Keratinocyte (primary cell): ENCODE measurements around the gene SUSD4. TPM values are rescaled to one million over a fixed set of nuclear protein-coding genes. Genes with fewer than 3 reads are reported as not detected.

ENCODE experiments used
- DNase-seq: peaks from one replicate; pipeline ENCODE4 v3.0.0-alpha.2; 2011; ENCODE audit warnings: low read depth, missing footprints, low spot score
- FAIRE-seq: peaks from 2 replicates; lab custom pipeline; 2011; peaks lifted over from hg19 to GRCh38; lab: Jason Lieb, UNC
- H2AFZ ChIP-seq: 2 replicates; pipeline ENCODE4 v1.6.0; 2012; ENCODE audit warnings: low read length, control low read depth, inconsistent platforms; ENCODE audit not compliant: control insufficient read depth
- H3K27ac ChIP-seq: 2 replicates; pipeline ENCODE4 v1.5.1; 2011; ENCODE audit warnings: low read length; ENCODE audit not compliant: control insufficient read depth, insufficient read depth
- H3K27me3 ChIP-seq: 3 replicates; pipeline ENCODE4 v1.6.0; 2011; ENCODE audit warnings: low read length; ENCODE audit not compliant: control insufficient read depth, insufficient read depth; ENCODE audit errors: extremely low read depth
- H3K36me3 ChIP-seq, 2 experiments: 2 replicates in 1 of 2; 3 replicates in 1 of 2; pipeline ENCODE4 v1.5.1; 2011; ENCODE audit warnings: low read length in 2 of 2, mild to moderate bottlenecking in 1 of 2; ENCODE audit not compliant: control insufficient read depth in 2 of 2, insufficient read depth in 2 of 2; ENCODE audit errors: extremely low read depth in 1 of 2
- H3K4me1 ChIP-seq: 3 replicates; pipeline ENCODE4 v1.5.1; 2011; ENCODE audit warnings: low read length; ENCODE audit not compliant: control insufficient read depth, insufficient read depth; ENCODE audit errors: extremely low read depth
- H3K4me2 ChIP-seq: 3 replicates; pipeline ENCODE4 v1.6.0; 2011; ENCODE audit warnings: low read depth, low read length; ENCODE audit not compliant: control insufficient read depth, insufficient read depth; ENCODE audit errors: extremely low read depth
- H3K4me3 ChIP-seq, 3 experiments: fragments of 200-600 bp in 1 of 3; sonication (generic) in 1 of 3; 2 replicates in 2 of 3; 3 replicates in 1 of 3; pipeline ENCODE4 v1.5.1; 2011 to 2016; ENCODE audit warnings: low read length in 3 of 3, mild to moderate bottlenecking in 3 of 3, control low read depth in 2 of 3, inconsistent platforms in 1 of 3, low read depth in 1 of 3, mixed read lengths in 1 of 3, mixed run types in 1 of 3, moderate library complexity in 1 of 3; ENCODE audit not compliant: control insufficient read depth in 2 of 3, insufficient read depth in 2 of 3; ENCODE audit errors: extremely low read depth in 1 of 3
- H3K79me2 ChIP-seq: 2 replicates; pipeline ENCODE4 v1.6.0; 2012; ENCODE audit warnings: low read length; ENCODE audit not compliant: control insufficient read depth, insufficient read depth
- H3K9ac ChIP-seq: 3 replicates; pipeline ENCODE4 v1.6.0; 2011; ENCODE audit warnings: low read length; ENCODE audit not compliant: control insufficient read depth, insufficient read depth; ENCODE audit errors: extremely low read depth
- H3K9me1 ChIP-seq: 3 replicates; pipeline ENCODE4 v1.6.0; 2011; ENCODE audit warnings: low read length; ENCODE audit not compliant: control insufficient read depth, insufficient read depth; ENCODE audit errors: extremely low read depth
- H3K9me3 ChIP-seq: 2 replicates; pipeline ENCODE4 v1.5.1; 2012; ENCODE audit warnings: low read depth, low read length; ENCODE audit not compliant: control insufficient read depth
- H4K20me1 ChIP-seq: 3 replicates; pipeline ENCODE4 v1.6.0; 2011; ENCODE audit warnings: low read length; ENCODE audit not compliant: control insufficient read depth, insufficient read depth; ENCODE audit errors: extremely low read depth
- CTCF ChIP-seq, 3 experiments: IDR thresholded peaks in 1 of 3; conservative IDR thresholded peaks in 1 of 3; optimal IDR thresholded peaks in 1 of 3; 2 replicates in 2 of 3; 3 replicates in 1 of 3; pipeline versions ENCODE3 to v1.5.1; 2011; ENCODE audit warnings: low read length in 3 of 3, mild to moderate bottlenecking in 3 of 3, moderate library complexity in 2 of 3, control low read depth in 1 of 3, inconsistent platforms in 1 of 3; ENCODE audit not compliant: insufficient read depth in 2 of 3; ENCODE audit errors: extremely low read depth in 1 of 3
- EZH2 ChIP-seq: IDR thresholded peaks from one replicate; pipeline ENCODE4 v1.6.1; 2012; ENCODE audit warnings: inconsistent platforms, mild to moderate bottlenecking, low read length, moderate library complexity
- dilution Hi-C: fragments of 300-500 bp; cut with MboI; formaldehyde crosslinking; loops from one replicate; pipeline ENCODE4 v1.7.0; 2020; ENCODE audit warnings: low sequenced_read_pairs; ENCODE audit not compliant: extremely low pct_ligation_motif_present
- polyA plus RNA-seq, 5 experiments: library from polyadenylated mRNA; depleted of rRNA in 3 of 5; stranded (reverse) in 3 of 5; stranded (forward) in 1 of 5; unstranded in 1 of 5; fragments of >200 nt; gene quantifications; 1 replicate in 1 of 5; 2 replicates in 3 of 5; 3 replicates in 1 of 5; pipeline versions ENCODE4 v1.2.1 to v1.2.3, GENCODE V29; 2011 to 2012; ENCODE audit warnings: missing spikeins in 2 of 5, low read depth in 1 of 5, low replicate concordance in 1 of 5

Gene SUSD4
- polyA plus RNA-seq, 1 donor (not counting 4 experiments of a cell fraction or from before 2014, with no cell fraction given): 1.6 TPM

- Histone ChIP-seq H3K9me1 (no peaks in the 10 kb centered on the region), H3K4me2 (no peak overlapping the region), H3K27me3 (no peaks in the 10 kb centered on the region), H3K9ac (no peak overlapping the region), H3K27ac (no peak overlapping the region), H3K9me3 (no peaks in the 10 kb centered on the region), H3K36me3 (no peaks in the 10 kb centered on the region), H4K20me1 (no peaks in the 10 kb centered on the region), H3K79me2 (no peaks in the 10 kb centered on the region), H3K4me3 (no peak overlapping the region), H3K4me1 (peaks cover 12% of the 10 kb centered on the region), H2AFZ (no peak overlapping the region)
- FAIRE-seq (no peak), DNase-seq (no peak)
- dilution Hi-C loops: no loop called here
- TF ChIP-seq EZH2 (no peak), CTCF (optimal IDR thresholded peaks at IDR 0.05 in 1 of 3, IDR thresholded peaks at IDR 0.05 in 1 of 3, conservative IDR thresholded peaks at IDR 0.05 in 1 of 3; ENCODE audit: extremely low read depth in 1 of 3, insufficient read depth in 2 of 3, low read length in 3 of 3) (no peak)
These were observed 175.2 kb downstream of the SUSD4 start for GRCh38 chr1:223188618-223189356.

GRCh38 chr1:223186800-223187199, 177.2 kb downstream of the SUSD4 start:
- Histone ChIP-seq H3K79me2 (no peaks in the 10 kb centered on the region), H3K27me3 (no peaks in the 10 kb centered on the region), H3K27ac (no peak overlapping the region), H3K9ac (no peak overlapping the region), H3K9me3 (no peaks in the 10 kb centered on the region), H3K9me1 (no peaks in the 10 kb centered on the region), H4K20me1 (no peaks in the 10 kb centered on the region), H3K4me2 (no peak overlapping the region), H3K4me1 (peaks cover 21% of the 10 kb centered on the region), H3K36me3 (no peaks in the 10 kb centered on the region), H2AFZ (no peak overlapping the region), H3K4me3 (no peak overlapping the region)
- FAIRE-seq (no peak), DNase-seq (no peak)
- dilution Hi-C loops: no loop called here
- TF ChIP-seq EZH2 (no peak), CTCF (optimal IDR thresholded peaks at IDR 0.05 in 1 of 3, IDR thresholded peaks at IDR 0.05 in 1 of 3, conservative IDR thresholded peaks at IDR 0.05 in 1 of 3; ENCODE audit: extremely low read depth in 1 of 3, insufficient read depth in 2 of 3, low read length in 3 of 3) (no peak)
